Mononuclear cell (primary cell): ENCODE results near the gene ARHGAP21. TPM values are rescaled to one million over a fixed set of nuclear protein-coding genes. Genes with fewer than 3 reads are reported as not detected.

Experiments used
- H3K27me3 ChIP-seq: 2 replicates; pipeline ENCODE4 v1.6.0; 2011; ENCODE audit warnings: low read length, control low read depth; ENCODE audit not compliant: insufficient read depth
- H3K4me1 ChIP-seq: 2 replicates; pipeline ENCODE4 v1.5.1; 2011; ENCODE audit warnings: mild to moderate bottlenecking, low read length, control low read depth; ENCODE audit not compliant: insufficient read depth
- H3K4me3 ChIP-seq: 2 replicates; pipeline ENCODE4 v1.5.1; 2011; ENCODE audit warnings: mild to moderate bottlenecking, low read length, moderate library complexity
- H3K9me3 ChIP-seq: 2 replicates; pipeline ENCODE4 v1.5.1; 2011; ENCODE audit warnings: low read depth, mild to moderate bottlenecking, control low read depth, low read length
- total RNA-seq: library from RNA; depleted of rRNA; stranded (reverse); fragments of >200 nt; gene quantifications from one replicate; pipeline ENCODE4 v1.2.3, GENCODE V29; 2012

ARHGAP21 gene
- total RNA-seq, 1 donor, result 58.9 TPM

DNA sequence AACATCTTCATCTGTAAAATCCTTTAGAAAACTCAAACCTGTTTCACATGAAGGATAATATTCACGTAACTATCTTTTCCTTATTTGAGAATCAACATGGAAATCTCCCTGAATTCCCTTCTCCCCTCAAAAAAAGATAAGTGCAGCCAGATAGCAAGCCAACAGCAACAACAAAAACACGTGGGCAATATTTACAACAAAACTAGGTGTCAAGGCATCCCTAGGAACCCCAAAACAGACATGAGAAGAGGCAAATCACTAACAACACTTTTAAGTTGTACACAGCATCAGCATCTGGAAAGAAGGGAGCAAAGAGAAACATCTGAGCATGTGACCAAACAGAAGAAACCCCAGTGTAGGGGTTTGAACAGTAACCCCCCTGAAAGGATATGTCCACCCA, 12.2 kb downstream of the ARHGAP21 start:
- no peak overlapping the region for H3K4me3 ChIP-seq
- H3K27me3 ChIP-seq, result no peaks in the 10 kb centered on the region
- H3K4me1 ChIP-seq, result peaks cover 9% of the 10 kb centered on the region
- no peaks in the 10 kb centered on the region for H3K9me3 ChIP-seq

GRCh38 chr10:24708081-24708480, 15.6 kb downstream of the ARHGAP21 start:
- Histone ChIP-seq H3K9me3 (no peaks in the 10 kb centered on the region), H3K4me1 (peaks cover 11% of the 10 kb centered on the region), H3K27me3 (no peaks in the 10 kb centered on the region), H3K4me3 (no peak overlapping the region)

GRCh38 chr10:24707445-24707844, 16.2 kb downstream of the ARHGAP21 start:
- Histone ChIP-seq H3K9me3 (no peaks in the 10 kb centered on the region), H3K27me3 (no peaks in the 10 kb centered on the region), H3K4me1 (peaks cover 11% of the 10 kb centered on the region), H3K4me3 (no peak overlapping the region)

DNA sequence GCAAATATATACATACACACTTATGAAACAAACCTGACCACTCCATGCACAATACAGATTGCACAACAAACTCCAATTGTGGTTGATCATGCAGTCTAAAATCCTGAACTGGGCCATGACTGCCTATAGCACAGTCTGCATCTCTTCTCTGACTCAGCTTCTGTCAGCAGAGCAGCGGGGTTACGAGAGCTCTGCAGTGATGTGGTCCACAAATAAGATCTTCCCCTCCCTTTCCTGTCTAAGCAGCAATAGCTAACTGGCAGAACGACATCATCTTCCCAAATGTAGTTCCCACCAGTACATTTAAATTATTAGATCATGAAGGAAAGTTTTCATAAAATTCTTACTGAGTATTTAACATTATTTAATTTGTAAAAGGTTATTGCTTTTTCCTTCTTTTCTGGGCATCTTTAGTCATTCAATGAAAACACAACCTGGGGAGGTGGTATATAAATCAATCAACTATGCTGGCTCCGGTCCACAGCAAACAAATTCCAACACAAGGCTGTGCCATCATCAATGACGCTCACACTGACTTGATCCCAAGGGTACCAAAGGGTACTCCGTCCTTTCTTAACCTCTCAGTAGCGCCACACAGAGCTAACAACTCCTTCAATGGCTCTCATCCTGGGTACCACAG, 17.1 kb downstream of the ARHGAP21 start:
- Histone ChIP-seq H3K9me3 (no peaks in the 10 kb centered on the region), H3K27me3 (no peaks in the 10 kb centered on the region), H3K4me1 (peaks cover 13% of the 10 kb centered on the region), H3K4me3 (no peak overlapping the region)

DNA sequence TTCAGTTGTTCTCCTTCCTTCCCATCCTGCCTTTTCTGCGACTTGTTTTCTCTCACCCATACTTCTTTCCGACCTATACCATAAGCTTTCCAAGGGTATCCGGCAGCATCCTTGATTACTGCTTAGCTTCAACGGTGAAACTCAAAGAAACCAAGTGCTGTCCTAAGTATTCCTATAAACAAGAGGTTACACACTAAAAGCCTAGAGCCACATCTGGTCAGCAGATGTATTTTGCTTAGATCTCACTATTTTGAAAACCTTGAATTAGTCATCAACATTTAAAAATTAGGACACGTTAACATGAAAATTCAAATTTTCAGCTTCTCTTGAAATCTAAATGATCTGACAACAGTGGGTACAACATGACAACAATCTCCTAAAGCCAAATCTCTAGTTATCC, 20.0 kb downstream of the ARHGAP21 start:
- no peaks in the 10 kb centered on the region for H3K9me3 ChIP-seq
- H3K4me1 ChIP-seq, result peaks cover 16% of the 10 kb centered on the region
- no peak overlapping the region for H3K4me3 ChIP-seq
- no peaks in the 10 kb centered on the region for H3K27me3 ChIP-seq

- H3K4me1 ChIP-seq, result peaks cover 7% of the 10 kb centered on the region
- no peaks in the 10 kb centered on the region for H3K9me3 ChIP-seq
- no peaks in the 10 kb centered on the region for H3K27me3 ChIP-seq
- no peak overlapping the region for H3K4me3 ChIP-seq
Observed at GRCh38 chr10:24701447-24701846, 22.2 kb downstream of the ARHGAP21 start.

DNA sequence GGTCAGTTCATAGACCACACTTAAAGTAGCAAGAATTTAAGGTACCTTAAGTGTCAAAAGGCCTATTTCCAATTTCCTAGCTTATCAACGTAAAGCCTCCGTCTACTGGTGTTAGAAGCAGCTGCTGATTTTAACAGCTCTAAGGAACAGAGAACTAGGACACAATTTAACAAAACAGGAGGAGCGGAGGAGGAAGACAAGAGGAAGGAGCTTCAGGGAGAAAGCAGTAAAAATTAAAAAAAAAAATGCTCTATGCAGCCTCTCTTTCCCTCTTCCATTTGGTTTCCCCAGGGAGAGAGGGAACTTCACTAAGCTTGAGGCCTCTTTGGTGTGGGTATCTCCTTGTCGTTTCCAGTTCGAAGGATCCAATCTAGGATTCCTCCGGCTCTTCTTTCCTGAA, 22.7 kb downstream of the ARHGAP21 start:
- Histone ChIP-seq H3K4me3 (no peak overlapping the region), H3K27me3 (no peaks in the 10 kb centered on the region), H3K4me1 (peaks cover 5% of the 10 kb centered on the region), H3K9me3 (no peaks in the 10 kb centered on the region)

- Histone ChIP-seq H3K27me3 (no peaks in the 10 kb centered on the region), H3K9me3 (no peaks in the 10 kb centered on the region), H3K4me3 (no peak overlapping the region), H3K4me1 (peaks cover 5% of the 10 kb centered on the region)
Observed at GRCh38 chr10:24698270-24698669, 25.4 kb downstream of the ARHGAP21 start.

- Histone ChIP-seq H3K4me1 (peaks cover 5% of the 10 kb centered on the region), H3K9me3 (no peaks in the 10 kb centered on the region), H3K27me3 (no peaks in the 10 kb centered on the region), H3K4me3 (no peak overlapping the region)
Observed at GRCh38 chr10:24697080-24697479, 26.6 kb downstream of the ARHGAP21 start.

DNA sequence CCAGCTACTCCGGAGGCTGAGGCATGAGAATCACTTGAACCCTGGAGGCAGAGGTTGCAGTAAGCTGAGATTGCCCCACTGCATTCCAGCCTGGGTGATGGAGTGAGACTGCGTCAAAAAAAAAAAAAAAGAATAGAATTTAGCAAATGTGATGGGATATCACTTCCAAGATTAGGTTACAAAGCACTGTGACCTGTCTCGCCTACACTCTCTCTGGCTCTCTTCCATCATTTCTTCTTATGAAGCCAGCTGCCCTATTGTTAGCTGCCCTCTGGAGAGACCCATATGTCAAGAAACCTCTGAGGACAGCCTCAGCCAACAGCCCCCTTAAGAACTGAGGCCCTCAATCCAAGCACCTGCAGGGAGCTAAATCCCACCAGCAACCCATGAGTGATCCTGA, 28.2 kb downstream of the ARHGAP21 start:
- Histone ChIP-seq H3K4me1 (no peaks in the 10 kb centered on the region), H3K9me3 (no peaks in the 10 kb centered on the region), H3K27me3 (no peaks in the 10 kb centered on the region), H3K4me3 (no peak overlapping the region)

DNA sequence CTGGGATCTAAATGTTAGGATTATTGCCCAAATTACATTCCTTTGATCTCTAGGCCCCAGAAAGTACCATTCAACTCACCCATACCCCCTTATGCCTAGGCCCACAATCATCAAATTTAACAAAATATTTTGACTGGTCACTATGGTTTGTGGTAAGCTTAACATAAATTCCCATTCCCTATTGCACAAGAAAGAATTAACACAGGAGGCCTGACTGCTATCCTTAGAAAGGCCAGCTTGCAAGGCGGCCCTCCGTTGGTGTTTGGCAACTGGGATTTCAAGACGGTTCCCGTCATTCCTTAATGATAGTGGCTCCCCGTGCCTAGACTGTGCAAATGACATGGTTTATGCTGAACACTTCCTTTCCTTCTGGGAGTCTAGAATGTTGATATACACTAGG, 29.6 kb downstream of the ARHGAP21 start:
- no peaks in the 10 kb centered on the region for H3K27me3 ChIP-seq
- no peak overlapping the region for H3K4me3 ChIP-seq
- H3K9me3 ChIP-seq, result no peaks in the 10 kb centered on the region
- H3K4me1 ChIP-seq, result no peaks in the 10 kb centered on the region

GRCh38 chr10:24690961-24691512, 32.6 kb downstream of the ARHGAP21 start:
- H3K9me3 ChIP-seq, result no peaks in the 10 kb centered on the region
- no peak overlapping the region for H3K4me3 ChIP-seq
- no peaks in the 10 kb centered on the region for H3K4me1 ChIP-seq
- H3K27me3 ChIP-seq, result no peaks in the 10 kb centered on the region

DNA sequence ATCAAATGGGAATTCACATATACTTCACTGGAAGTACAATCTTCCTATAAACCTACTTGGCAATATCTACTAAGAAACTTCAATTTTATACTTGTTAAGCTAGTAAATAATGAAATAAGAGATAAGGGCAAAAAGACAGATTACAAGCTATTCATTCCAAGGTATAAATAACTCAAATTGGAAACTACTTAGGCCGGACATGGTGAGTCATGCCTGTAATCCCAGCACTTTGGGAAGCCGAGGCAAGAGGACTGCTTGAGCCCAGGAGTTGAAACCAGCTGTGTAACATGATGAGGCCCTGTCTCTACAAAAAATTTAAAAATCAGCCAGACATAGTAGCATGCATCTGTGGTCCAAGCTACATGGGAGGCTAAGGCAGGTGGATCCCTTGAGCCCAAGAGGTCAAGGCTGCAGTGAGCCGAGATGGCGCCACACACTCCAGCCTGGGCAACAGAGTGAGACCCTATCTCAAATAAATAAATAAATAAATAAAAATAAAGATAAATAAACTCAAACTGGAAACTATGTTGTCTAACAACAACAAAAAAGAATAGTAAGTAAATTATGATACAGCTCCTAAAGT, 37.6 kb downstream of the ARHGAP21 start:
- Histone ChIP-seq H3K9me3 (no peaks in the 10 kb centered on the region), H3K4me3 (no peak overlapping the region), H3K27me3 (no peaks in the 10 kb centered on the region), H3K4me1 (no peaks in the 10 kb centered on the region)

GRCh38 chr10:24683554-24683953, 40.1 kb downstream of the ARHGAP21 start:
- no peaks in the 10 kb centered on the region for H3K27me3 ChIP-seq

GRCh38 chr10:24681572-24682088, 42.1 kb downstream of the ARHGAP21 start:
- no peaks in the 10 kb centered on the region for H3K9me3 ChIP-seq
- H3K4me3 ChIP-seq, result no peak overlapping the region
- H3K27me3 ChIP-seq, result no peaks in the 10 kb centered on the region
- H3K4me1 ChIP-seq, result no peaks in the 10 kb centered on the region

More at GRCh38 chr10:24683554-24683953, 40.1 kb downstream of the ARHGAP21 start:
- Histone ChIP-seq H3K4me1 (no peaks in the 10 kb centered on the region), H3K9me3 (no peaks in the 10 kb centered on the region), H3K4me3 (no peak overlapping the region)
